Measurements from ENCODE around the gene NLGN1. TPM values are rescaled to one million over a fixed set of nuclear protein-coding genes. Genes with fewer than 3 reads are reported as not detected.

Gene NLGN1
- total RNA-seq, 4 donors from 2014 or later, result 0.80 to 4.4 (median 1.8) TPM

- H3K4me3 ChIP-seq (ENCODE audit: low read depth, poor library complexity, severe bottlenecking), result no peak overlapping the region
- WGBS, 2 donors, result 76 to 81% methylated on average over 1 of the region's 1 CpG
- DNase-seq (ENCODE audit: low spot score in 2 of 2), result no peak
- intact Hi-C loops (cut with DNase I; ENCODE audit: low total_unique reads), result no loop called here
- TF ChIP-seq CTCF (IDR thresholded peaks at IDR 0.05), result no peak
- TF ChIP-seq POLR2A (IDR thresholded peaks at IDR 0.05), result no peak
Measured at GRCh38 chr3:173796405-173796804, 398.9 kb downstream of the NLGN1 start.

- WGBS, 2 donors, result 70 to 71% methylated on average over 3 of the region's 3 CpGs
- no peak for TF ChIP-seq POLR2A (IDR thresholded peaks at IDR 0.05)
- no peak for TF ChIP-seq CTCF (IDR thresholded peaks at IDR 0.05)
- H3K4me3 ChIP-seq (ENCODE audit: low read depth, poor library complexity, severe bottlenecking), result no peak overlapping the region
- intact Hi-C loops (cut with DNase I; ENCODE audit: low total_unique reads), result no loop called here
- DNase-seq (ENCODE audit: low spot score in 2 of 2), result no peak
Measured at GRCh38 chr3:173796890-173797289, 399.3 kb downstream of the NLGN1 start.

GRCh38 chr3:173799060-173799816 is 401.7 kb downstream of the NLGN1 start:
- TF ChIP-seq CTCF (IDR thresholded peaks at IDR 0.05), result no peak
- no peak for TF ChIP-seq POLR2A (IDR thresholded peaks at IDR 0.05)
- WGBS, 2 donors, result 58 to 62% methylated on average over 4 of the region's 4 CpGs
- intact Hi-C loops (cut with DNase I; ENCODE audit: low total_unique reads), result no loop called here
- DNase-seq (ENCODE audit: low spot score in 2 of 2), result no peak
- H3K4me3 ChIP-seq (ENCODE audit: low read depth, poor library complexity, severe bottlenecking), result no peak overlapping the region

GRCh38 chr3:173800154-173800553 is 402.6 kb downstream of the NLGN1 start:
- H3K4me3 ChIP-seq (ENCODE audit: low read depth, poor library complexity, severe bottlenecking), result no peak overlapping the region
- intact Hi-C loops (cut with DNase I; ENCODE audit: low total_unique reads), result no loop called here
- TF ChIP-seq CTCF (IDR thresholded peaks at IDR 0.05), result no peak
- no peak for TF ChIP-seq POLR2A (IDR thresholded peaks at IDR 0.05)
- WGBS, 2 donors, result 69 to 77% methylated on average over 2 of the region's 2 CpGs
- DNase-seq (ENCODE audit: low spot score in 2 of 2), result no peak

GRCh38 chr3:173814809-173815208 is 417.3 kb downstream of the NLGN1 start:
- TF ChIP-seq CTCF (IDR thresholded peaks at IDR 0.05) (no peak), POLR2A (IDR thresholded peaks at IDR 0.05) (no peak)
- H3K4me3 ChIP-seq (ENCODE audit: low read depth, poor library complexity, severe bottlenecking), result no peak overlapping the region
- no peak for DNase-seq (ENCODE audit: low spot score in 2 of 2)
- intact Hi-C loops (cut with DNase I; ENCODE audit: low total_unique reads), result no loop called here
- 90 to 94% methylated on average over 3 of the region's 3 CpGs for WGBS, 2 donors

GRCh38 chr3:173819368-173819767 is 421.8 kb downstream of the NLGN1 start:
- WGBS, 2 donors, result 80 to 84% methylated on average over 5 of the region's 5 CpGs
- no peak overlapping the region for H3K4me3 ChIP-seq (ENCODE audit: low read depth, poor library complexity, severe bottlenecking)
- no peak for DNase-seq (ENCODE audit: low spot score in 2 of 2)
- TF ChIP-seq CTCF (IDR thresholded peaks at IDR 0.05), result no peak
- TF ChIP-seq POLR2A (IDR thresholded peaks at IDR 0.05), result no peak
- intact Hi-C loops (cut with DNase I; ENCODE audit: low total_unique reads), result no loop called here

All from lower leg skin (tissue), 4 donors.